HG03108 (cell line): ENCODE measurements around the gene PARP2.
A peak's percentile ranks its signal among the peaks of the same experiment; 100 is the strongest.
"Not testable (repeated sequence)": the region's sequence is repeated elsewhere in the genome, so short reads cannot be mapped to it uniquely, and the experiment has no call there.

ENCODE experiments used
- ATAC-seq: cut with Tn5 transposase; IDR thresholded peaks from one replicate; pipeline ENCODE4 v1.9.1; 2021; ENCODE audit warnings: moderate library complexity; ENCODE audit not compliant: unreplicated experiment

Gene PARP2, protein sequence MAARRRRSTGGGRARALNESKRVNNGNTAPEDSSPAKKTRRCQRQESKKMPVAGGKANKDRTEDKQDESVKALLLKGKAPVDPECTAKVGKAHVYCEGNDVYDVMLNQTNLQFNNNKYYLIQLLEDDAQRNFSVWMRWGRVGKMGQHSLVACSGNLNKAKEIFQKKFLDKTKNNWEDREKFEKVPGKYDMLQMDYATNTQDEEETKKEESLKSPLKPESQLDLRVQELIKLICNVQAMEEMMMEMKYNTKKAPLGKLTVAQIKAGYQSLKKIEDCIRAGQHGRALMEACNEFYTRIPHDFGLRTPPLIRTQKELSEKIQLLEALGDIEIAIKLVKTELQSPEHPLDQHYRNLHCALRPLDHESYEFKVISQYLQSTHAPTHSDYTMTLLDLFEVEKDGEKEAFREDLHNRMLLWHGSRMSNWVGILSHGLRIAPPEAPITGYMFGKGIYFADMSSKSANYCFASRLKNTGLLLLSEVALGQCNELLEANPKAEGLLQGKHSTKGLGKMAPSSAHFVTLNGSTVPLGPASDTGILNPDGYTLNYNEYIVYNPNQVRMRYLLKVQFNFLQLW

DNA sequence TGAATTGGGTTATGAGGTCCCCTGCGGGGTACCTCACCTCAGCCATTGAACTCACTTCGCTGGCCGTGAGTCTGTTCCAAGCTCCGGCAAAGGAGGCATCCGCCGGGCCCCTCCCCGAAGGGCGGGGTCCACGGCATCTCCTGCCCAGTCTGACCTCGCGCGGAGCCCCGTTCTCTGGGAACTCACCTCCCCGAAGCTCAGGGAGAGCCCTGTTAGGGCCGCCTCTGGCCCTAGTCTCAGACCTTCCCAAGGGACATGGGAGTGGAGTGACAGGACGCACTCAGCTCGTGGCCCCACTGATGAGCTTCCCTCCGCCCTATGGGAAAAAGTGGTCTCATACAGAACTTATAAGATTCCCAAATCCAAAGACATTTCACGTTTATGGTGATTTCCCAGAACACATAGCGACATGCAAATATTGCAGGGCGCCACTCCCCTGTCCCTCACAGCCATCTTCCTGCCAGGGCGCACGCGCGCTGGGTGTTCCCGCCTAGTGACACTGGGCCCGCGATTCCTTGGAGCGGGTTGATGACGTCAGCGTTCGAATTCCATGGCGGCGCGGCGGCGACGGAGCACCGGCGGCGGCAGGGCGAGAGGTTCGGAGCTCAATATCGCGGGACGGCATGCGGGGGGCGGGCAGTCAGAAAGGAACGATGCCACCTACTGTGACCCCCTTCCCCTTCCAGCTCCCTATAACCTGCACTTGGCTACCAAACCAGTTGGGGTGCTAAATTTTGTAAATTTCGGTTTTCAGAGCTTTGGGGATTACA is at the start of gene PARP2:
Gene PARP2 (plus strand): TSS at position 544 of the 770 bp plus-strand sequence. CDS start 7 bp downstream, at position 551.
- ATAC-seq = peak; percentile 88

DNA sequence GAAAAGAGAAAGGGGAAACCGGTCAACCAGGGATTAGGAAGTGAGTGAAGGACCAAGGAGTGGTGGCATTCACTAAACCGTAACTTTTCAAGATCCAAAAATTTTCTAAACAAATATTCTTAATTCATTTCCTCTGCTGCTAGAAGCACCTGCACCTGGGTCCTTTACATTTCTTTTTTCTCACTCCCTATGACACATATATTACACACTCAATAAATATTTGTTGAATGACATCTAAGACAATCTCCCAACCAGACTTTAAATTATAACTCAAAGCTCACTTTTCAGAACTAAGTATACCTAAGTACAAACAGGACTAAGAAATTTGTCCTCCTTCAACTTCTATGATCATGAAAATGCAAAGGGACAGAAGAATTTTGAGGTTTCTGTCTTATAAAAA is 48.8 kb upstream of the PARP2 start:
- ATAC-seq = no peak

DNA sequence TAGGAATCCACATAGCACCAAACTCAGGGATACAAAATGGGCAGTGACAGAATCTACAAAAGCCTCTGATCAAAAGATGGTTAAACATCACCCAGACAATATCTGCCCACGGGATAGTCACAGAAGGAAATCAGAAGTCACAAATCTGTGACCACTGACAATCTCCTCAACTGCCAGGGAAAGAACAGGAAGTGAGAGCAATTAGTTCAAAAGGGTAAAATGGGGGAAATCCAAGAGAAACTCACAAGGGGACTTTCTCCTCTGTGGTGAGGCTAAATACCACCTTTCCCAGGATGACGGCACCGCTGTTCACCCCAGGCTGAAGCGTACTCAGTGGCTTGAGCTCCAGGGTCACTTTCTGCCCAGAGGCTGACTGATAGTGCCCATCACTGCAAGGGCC is 48.4 kb upstream of the PARP2 start:
- ATAC-seq = peak; percentile 76

DNA sequence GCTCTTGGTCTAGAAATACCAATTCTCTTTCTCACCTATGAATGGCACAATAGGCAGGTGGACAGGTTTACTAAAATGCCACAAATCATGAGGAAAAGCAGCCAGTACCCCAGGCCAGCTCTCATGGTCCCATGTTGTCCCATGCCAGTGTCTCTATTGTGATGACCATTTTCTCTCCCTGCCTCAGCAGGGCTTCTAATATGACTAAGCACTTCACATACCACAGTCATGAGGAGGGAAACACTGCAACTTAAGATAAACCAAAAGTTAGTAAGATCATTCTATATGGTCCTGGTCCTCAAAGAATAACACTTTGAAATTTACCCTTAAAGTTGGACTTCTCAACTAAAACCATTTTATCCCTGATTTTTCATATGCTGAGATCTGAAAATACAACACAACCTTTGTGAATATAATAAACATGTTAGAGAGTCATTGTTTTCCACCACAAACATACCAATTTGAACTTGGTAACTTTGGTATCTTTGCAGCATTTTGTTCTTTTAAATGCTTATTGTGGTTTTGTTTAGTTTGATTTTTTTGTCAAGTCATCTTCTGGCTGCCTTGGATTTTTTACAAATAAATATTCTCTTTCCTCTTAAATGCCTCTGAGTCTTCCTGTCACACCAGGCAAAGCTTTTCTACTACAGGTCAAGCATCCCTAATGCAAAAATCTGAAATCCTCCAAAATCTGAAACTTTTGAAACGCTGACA is 41.2 kb upstream of the PARP2 start:
- no peak for ATAC-seq

DNA sequence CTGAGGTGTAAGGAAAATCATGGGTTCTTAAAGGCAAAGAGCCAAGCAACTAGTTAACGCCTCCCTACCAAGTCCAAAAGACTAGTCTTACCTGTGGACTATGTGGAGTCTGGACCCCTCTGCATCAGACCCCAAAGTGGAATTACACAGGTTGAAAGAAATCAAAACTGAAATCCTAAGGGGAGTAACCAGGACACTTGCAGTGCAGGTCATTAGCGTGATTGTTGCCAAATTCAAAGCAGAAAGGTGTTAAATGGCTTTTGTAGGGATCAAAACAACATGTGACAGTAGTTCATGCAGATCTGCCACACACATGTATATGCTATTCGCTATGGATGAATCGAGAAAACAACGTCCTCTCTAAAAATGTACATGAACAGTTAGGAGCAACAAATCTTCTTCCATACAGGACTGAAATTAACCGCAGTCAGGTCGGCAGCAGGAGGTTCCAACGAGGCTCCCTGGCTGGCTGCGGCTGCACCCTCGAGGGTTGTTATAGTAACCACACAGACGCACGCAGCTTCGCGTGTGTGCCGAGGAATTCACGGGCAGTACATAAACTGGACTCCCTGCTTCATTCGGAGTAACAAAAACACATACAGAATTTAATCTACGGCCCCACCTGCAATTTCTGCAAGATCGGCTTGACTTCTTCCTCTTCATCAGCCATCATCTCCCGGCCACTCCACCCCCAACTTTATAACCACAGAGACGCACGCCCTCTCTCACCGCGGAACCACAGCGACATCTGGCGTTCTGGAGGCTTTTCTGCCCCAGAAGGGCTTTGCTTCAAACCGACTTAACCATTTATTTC is 38.0 kb upstream of the PARP2 start, which contains the start of gene TTC5:
Gene TTC5 (minus strand): TSS at position 687 of the 814 bp plus-strand sequence. CDS start 14 bp downstream, at position 673.
- ATAC-seq = peak; percentile 89

DNA sequence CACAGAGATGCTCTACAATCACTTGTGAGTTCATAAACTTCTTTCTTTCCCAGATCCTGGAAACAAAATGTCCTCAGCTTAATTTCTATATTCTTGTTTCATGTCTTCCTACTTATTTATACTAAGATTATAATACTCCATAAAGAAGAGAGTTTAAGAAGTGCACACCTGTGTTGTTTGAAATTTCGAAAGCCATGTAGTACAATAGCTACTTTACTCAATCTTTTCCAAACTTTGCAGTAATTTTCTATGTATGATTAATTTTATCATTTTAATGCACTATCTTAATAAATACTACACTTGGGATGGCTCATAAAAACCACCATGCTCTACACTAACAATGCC is 37.4 kb upstream of the PARP2 start:
- no peak for ATAC-seq

DNA sequence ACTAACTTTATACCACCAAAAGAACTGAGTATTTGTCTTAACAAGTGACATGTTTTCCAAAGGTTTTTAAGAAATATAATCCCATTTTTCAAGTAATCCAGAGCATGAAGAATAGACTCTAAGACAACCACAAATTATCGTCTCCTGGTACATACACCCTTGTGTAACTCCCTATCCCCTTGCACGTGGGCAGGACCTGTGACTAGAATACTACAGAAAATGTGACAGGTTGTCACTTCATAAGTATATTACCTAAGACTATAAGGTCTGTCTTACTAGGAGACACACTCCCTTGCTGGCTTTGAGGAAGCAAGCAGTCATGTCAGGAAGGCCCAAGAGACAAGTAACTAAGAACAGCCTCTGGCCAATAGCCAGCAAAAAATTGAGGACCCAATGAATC is 29.4 kb upstream of the PARP2 start:
- ATAC-seq = no peak

DNA sequence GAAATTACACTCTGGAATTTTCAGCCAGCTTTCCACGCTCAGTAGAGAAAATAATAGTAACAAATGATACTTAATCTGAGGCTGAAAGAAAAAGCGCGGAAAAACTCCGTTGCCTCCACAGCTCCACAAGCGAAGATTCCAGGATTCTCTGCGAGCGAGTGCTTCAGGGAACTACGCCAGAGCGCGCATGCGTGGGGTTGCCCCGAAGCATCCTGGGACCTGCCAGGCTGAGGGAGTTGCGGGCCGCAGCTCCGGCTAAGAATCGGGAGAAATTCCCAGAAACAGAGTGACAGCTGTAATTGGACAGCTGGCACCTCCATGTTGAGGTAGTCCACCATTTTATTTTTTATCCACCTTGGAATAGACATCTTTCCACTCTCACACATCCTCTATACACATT is 25.7 kb upstream of the PARP2 start:
- no peak for ATAC-seq

DNA sequence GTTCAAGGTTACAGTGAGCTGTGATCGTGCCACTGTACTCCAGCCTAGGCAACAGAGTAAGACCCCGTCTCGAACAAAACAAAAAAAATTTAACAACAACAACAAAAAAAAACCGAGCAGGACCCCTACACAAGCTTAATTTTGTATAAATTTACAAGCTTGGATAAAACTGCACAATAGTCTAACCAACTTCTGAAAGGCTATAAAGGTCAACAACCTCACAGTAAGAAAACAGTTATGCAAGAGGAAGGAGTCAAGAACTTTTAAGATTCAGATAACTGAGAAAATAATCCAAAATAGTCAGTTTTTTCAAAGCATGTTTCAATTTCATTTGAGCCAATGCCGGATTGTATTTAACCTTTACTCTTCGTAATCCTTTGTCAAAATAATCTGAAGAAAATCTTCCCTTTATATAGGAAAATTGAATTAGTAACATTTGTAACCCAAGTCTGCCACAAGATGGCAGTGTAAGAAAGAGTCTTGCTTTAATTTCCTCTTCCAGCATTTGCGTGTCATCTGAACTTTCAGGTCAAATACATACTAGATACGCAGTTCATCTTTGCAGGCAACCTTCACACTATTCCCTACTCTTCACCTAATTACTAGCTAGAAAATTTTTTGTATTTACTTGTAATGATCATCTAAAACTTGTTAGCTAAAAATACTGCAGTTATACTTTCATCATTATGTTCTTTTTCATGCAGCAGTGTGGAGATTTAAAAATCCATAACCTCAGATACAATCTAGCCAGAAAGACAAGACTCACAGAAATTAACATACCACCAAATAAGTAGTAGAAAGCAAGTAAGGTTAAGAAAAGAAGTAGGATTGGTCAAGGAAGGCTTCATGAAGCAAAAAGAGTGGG is 16.2 kb upstream of the PARP2 start:
- no peak for ATAC-seq

DNA sequence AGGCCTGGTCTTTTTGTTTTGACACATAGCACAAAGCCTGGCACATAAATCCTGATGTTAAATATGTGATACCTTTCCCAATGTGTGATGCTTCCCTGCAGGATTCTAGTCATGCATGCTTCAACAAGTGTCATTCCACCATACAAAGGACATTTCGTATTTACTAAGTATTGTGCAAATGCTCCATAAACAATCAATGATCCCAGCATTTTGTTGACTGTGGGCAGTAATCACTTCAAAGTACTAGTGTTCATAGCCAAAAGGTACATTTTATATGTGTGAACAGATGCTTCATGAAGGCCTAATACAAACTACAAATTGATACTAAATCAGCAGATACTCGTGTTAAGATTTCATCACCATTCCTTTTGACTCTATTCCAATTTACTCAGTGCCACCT is 14.7 kb upstream of the PARP2 start:
- ATAC-seq = no peak

DNA sequence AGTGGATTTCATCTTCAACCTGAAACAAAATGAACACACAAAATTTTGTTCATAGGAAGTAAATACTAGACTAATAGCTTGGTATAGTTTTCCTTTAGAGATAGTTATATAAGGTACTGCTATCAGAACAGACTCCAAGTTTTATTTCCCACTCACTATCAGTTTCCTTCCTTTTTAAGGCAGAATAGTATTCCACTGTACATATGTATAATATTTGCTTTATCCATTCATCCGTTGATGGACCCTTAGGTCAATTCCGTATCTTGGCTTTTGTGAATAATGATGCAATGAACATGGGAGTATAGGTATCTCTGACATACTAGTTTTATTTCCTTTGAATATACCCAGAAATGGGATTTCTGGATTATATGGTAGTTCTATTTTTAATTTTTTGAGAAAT is 14.1 kb upstream of the PARP2 start:
- no peak for ATAC-seq

DNA sequence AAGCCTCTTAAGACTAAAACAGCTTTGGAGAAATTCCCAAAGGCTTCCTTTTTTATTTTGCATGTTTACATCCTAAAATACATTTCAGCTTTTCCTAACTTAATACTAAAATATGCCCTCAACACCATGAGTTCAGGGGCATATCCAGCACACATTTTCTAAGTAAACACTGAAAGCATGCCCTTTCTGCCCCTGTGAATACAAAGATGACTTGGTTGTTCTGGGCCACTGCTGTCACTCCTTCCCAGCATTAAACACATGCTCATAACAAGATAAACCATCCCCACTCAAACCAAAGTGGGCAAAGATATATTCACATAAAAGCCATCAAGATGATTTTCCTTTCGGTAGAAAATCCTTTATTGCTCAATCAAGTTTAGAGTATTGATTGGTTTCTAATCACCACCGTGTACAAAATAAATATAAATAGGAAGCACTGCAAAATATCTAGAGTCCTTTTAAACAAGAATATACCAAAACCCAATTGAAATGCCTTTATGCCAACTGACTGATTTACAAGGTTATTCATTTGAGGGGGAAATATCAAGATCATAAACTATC is 12.3 kb upstream of the PARP2 start:
- ATAC-seq = no peak

DNA sequence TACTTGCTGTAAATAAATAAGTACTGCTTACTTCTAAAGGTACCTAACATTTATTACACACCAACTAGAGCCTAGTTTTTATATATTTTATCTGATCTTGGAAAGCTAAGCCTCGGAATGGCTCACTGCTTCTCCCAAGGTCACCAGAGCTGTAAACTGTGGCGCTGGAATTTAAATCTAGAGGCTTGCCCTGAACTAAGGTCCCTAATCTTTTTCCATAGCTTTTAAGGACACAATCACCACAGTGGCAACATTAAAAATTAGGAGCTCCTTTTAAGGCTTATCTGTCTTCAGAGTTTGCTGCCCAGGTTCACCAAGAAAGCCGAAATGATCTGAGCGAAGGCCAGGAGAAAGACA is 11.0 kb upstream of the PARP2 start:
- ATAC-seq = no peak

DNA sequence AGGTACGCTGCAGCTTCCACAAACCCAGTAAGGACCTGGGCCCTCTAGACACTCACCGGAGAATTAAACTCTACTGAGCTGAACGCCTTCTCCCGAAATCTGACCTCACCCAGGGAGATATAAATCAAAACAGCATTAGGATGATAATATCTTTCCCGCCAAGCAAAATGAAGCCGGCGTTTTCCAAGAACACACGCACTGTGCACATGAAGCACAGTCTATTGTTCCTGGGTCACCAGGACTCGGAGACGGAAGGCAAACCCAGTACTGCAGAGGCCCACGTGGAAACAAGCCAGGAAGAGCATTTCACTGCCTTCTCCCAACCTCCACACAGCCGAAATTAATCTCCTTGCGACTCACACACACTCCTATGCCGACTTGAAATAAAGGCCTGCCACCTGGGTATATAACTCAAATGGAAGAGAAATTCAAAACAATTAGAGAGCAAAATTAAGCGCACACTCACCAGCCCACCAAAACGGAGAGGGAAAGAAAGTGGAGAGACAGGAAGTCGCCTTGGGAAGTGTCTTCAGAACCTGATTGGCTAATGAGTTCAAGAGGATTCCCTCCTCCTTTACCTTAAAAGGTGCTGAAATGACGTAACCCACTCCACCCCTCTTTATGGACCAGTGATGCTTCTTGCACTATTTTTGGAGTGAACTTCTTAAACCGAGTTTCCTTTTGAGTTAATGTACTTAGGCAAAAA is 10.5 kb upstream of the PARP2 start, which contains the start of gene CCNB1IP1:
Gene CCNB1IP1 (minus strand): TSS at position 492 of the 706 bp plus-strand sequence. CDS start 16,756 bp downstream, outside the sequence.
- peak; percentile 97 for ATAC-seq

DNA sequence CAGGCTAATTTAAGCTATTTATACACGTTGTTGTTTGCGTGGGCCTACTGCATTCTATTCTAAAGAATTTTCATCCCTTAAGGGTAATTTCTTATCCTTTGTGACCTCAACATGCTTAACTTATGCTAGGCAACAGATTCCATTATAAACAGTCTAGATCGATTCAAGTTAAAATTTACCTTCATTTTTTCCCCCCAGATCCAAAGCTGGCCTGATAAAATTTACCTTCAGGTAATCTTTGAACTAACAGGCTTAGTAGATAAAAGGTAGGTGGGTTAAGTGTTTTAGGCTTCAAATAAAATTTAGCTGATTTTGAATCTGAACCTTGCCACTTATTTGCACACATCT is 10.0 kb upstream of the PARP2 start:
- ATAC-seq = no peak

DNA sequence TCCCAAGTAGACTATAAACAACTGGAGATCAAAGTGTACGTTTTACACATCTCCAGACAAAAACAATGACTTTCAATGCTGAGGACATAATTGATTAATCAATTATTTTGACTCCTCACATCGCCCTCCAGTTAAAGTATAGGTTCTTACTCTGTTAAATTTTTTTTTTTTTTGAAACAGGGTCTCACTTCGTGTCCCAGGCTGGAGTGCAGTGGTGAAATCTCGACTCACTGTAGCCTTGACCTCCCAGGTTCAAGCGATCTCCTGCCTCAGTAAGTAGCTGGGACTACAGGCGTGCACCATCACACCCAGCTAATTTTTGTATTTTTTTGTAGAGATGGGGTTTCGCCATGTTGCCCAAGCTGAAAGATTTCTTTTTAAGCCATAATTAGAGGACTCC is 9.4 kb upstream of the PARP2 start:
- ATAC-seq = no peak

DNA sequence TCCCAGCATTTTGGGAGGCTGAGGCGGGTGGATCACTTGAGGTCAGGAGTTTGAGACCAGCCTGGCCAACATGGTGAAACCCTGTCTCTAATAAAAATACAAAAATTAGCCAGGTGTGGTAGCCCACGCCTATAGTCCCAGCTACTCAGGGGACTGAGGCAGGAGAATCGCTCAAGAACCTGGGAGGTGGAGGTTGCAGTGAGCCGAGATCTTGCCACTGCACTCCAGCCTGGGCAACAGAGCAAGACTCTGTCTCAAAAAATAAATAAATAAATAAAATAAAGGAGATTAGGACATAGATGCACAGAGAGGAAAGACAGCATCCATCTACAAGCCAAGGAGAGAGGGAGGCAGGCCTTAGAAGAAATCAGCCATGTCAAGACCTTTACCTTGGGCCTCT is 2.4 kb upstream of the PARP2 start:
- not testable (repeated sequence) for ATAC-seq

DNA sequence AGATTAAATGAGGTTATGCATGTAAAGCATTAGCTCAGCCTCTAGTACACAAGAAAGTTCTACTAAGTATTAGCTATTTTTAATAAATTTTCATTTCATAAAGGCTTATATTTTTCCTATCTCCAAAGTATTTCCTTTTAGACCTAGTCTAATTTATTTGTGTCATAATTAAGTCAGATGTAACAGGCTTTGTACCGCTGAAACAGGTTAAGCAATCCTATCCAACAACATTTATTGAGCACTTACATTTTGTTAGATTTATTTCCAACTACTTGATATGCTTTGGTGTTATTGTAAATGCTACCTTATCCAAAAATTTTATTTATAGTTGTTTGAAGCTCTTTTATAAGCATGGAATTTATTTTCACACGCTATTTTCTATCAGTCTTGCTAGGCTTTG is 1.8 kb upstream of the PARP2 start:
- no peak for ATAC-seq

DNA sequence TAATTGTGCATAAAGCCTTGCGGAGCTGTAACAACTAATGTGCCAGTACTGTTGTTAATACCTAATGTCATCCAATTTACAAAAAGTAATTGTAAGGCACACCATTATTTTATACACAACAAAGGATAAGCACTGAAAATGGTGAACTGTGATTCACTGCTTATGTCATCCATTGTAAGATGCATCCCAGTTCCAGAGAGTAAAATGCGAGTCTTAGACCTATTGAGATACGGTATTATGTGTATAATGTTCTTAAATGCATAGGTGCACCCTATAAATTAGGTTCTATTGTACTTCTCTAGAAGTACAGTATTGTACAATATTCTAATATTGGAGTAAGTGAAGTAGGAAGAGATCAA is 406 bp downstream of the PARP2 start:
- no peak for ATAC-seq
